ENCODE results near the gene FOXP1.

DNA sequence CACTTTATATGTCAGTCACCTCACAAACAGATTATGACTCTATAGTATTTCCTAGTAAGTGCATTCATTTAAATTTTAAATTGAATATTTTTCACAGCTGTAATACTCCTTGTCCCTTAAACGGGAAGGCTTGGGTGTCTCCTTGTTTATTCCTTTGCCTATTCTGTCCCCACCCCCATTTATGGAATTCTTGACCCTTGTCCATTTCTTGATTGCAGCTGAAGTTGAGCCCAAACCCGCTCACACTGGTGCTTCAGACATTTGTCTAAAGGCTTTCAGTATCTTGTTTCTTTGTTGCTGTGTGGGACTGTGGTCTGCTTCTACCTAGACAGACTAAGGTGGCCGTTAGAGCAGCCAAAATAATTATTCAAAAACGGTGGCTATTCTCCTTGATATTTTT lies 449.7 kb downstream of the FOXP1 start:
- no peak for TF ChIP-seq EZH2phosphoT487 (IDR thresholded peaks at IDR 0.05; ENCODE audit: low read depth)
- no peak for TF ChIP-seq CTCF (IDR thresholded peaks at IDR 0.05; ENCODE audit: low read depth, low read length)

Measured in OCI-LY3 (cell line).